IPS DF 4.7 (cell line): Measurements from ENCODE around the gene CDH23.

Source experiments
- DNase-seq: peaks from one replicate; pipeline ENCODE4 v3.0.0-alpha.2; 2013; ENCODE audit warnings: low spot score; ENCODE audit errors: extremely low read depth

CDH23 gene

DNA sequence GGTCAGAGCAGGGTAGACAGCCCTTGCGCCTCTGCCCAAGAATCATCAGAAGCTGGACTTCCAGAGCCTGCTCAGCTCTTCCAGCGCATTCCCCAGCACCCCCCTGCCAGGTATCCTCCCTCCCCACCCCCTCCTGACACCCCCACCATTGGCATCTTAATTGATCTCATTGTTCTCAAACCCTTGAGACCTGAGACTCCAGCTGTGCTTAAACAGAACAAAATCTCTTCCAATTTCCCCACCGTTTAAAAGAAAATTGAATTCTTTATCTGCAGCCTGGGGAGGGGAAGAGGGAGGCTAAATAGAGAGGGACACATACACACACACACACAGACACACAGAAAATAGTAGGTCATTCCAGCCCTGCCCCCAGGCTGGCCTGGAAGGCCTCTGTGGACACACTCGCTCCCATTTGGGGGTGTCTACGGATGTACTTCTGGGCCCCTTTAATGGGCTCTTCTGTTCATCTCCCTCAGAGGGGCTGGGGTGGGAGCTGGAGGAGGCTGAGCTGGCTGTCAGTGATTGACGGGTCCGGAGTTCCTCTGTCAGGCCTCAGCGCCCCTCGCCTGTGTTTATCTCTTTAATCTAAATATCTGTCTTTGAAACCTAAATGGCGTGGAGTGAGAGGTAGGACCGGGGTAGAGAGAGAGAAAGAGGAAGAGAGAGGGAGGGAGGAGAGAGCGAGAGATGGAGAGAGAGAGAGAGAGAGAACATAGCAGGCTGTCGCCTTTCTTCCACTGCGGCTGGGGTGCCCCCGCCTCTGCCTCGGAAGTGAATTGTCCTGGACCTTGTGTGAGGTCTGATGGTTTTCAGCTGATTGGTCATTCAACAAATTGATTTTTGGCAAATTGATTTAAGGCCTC, 261.1 kb downstream of the CDH23 start:
- peak; percentile 51 for DNase-seq

DNA sequence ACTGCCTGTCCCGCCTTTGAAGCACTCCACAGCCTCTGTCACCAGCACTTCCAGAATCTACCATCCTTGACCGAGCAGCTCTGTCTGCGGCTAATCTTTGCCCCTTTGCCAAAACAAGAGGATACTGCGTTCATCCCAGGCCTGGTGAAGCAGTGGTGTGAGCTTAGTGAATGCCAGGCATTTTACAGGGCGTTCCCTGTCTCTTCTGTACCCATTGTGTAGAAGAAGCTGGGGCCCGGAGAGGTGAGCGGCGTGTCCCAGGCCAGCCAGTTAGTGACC, 261.7 kb downstream of the CDH23 start:
- no peak for DNase-seq

DNA sequence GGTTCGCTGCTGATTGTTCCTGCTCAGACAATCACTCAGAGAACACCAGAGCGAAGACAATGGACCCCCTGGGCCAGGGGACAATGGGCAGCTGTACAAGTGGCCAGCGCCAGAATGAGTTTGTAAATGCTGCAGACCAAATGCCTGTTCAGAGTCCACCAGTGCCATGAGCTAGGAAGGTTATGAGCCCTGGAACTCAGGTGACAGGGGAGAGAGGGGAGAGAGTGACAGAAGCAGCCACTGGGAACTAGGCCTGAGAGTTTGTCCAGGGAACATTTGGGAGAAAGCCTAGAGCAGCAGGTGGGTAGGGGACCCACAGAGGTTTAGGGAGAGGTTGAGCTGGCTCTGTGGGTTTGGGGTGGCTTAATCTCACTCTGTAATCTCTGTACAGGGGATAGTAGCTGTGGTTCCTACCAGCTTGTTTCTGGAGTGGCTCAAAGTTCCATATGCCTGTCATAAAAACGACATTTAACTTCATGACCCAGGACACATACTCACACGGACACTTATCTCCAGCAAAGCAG, 262.5 kb downstream of the CDH23 start:
- DNase-seq, result no peak

DNA sequence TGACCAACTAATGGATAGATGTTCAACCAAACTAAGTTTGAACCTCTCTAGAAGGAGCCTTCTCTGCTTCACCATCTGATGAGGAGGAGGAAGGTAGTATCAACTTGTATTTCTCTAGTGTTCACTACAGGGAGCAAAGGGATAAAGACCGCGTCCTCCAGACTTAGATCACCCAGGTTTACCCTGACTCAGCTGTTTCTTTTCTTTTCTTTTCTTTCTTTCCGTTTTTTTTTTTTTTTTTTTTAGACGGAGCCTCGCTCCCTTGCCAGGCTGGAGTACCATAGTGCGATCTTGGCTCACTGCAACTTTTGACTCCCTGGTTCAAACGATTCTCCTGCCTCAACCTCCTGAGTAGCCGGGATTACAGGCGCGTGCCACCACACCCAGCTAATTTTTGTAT, 263.0 kb downstream of the CDH23 start:
- no peak for DNase-seq

DNA sequence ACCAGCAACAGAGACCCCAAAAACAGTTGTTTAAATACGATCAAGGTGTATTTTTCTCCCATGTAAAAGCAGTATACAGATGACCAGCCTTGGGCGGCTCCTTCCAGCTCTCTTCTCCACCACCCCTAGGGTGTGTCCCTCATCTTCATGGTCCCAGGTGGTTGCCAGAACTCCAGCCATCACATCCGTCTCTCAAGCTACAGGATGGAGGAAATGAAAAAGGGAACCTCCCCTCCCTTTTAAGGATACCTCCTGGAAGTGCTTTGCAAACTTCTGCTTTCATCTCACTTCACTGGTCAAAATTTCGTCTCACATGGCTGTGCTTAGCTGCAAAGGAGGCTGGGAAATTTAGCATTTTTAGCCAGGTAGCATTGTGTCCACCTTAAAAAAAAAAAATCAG, 263.6 kb downstream of the CDH23 start:
- DNase-seq, result no peak

DNA sequence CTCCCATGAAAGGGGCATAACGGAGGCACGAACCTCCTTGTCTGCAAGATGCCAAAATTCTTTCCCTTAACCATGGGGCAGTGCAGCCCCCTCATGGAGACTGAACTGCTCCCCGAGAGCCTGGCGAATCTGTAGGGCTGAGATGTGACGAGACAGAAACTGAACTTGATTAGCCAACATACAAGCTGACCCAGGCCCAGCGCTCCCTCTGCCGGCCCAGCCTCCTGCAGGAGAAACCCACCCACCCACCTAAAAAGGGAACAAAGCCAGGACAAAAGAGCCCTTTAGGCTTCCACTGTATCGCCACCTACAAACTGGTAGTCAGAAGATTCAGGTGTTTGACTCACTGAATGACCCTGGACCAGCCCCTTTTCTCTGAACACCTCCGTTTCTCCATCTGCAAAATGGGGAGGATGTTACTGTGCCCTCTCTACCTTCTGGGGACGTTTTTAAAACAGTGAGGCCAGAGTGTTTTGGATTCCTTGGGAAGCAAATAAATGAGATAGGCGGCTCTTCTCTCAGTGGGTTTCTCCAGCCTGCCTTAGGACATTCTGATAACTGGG, 264.4 kb downstream of the CDH23 start:
- no peak for DNase-seq

DNA sequence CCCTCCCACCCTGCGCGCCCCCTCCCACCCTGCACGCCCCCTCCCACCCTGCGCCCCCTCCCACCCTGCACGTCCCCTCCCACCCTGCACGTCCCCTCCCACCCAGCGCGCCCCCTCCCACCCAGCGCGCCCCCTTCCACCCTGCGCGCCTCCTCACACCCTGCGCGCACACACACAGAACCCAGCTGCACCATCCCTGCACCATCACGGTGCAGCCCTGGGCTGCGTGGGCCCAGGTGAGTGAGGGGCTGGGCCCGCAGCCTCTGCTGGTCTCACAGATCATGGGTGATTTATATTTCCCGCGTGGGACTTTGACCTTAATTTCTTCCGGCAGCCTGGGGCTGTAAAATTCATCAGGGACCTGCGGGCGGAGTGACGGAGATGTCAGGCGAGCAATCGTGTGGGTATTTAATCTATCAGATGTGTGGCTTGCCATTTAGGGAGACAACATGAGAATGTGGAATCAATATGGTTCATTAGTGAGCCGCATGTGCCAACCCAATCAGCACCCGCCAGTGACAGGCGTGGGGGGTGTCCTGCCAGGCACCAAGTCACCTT, 265.1 kb downstream of the CDH23 start:
- no peak for DNase-seq

DNA sequence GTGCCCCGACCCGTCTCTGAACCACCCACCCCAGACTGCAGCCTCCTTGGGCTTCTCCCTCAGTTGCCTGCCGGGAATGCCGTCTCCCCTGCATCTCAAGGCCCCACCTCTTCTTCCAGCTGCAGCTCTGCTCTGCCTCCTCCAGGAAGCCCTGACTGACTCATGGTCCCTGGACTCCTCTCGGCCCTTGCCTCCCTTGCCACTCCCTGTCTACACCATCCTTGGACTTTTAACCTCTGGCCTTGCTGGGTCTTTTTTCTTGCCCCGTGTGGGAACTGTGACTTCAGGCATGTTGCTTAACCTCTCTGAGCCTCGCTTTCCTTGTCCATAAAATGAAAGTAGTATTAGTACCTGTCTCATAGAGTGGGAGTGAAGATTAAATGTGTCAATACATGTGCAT, 266.6 kb downstream of the CDH23 start:
- DNase-seq, result no peak

DNA sequence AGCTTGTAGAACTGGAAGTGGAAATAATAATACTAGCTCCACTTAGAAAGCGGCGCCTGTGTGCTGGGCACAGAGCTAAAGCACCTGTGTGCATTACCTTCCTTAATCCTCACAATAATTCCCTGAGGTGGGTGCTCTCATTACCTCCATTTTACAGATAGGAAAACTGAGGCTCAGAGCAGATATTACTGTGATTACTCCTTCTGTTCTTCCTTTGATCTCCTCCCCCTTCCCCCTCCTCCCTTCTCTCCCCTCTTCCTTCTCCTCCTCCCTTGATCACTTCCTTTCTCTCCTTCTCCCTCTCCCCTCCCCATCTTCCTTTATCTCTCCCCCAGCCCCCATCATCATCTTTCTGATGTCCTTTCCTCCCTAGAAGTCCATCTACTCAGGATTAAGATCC, 267.9 kb downstream of the CDH23 start:
- no peak for DNase-seq

DNA sequence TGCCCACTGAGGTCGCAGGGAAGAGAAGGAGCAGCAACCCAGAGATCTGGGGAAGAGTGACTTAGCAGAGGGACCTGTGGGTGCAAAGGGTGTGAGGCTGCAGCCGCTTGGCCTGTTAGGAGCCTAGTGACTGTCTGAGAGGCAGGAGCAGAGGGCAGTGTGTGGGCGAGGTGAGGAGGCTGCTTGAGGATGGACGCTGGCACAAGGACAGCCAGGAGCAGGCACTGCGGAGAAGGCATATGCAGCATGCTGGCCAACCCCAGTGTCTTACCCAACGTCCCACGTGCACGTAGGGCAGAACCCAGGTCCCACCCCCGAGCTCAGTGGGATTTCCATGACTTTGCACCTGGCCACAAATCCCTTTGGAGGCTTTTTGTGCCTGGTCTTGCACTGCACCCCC, 268.7 kb downstream of the CDH23 start:
- no peak for DNase-seq

DNA sequence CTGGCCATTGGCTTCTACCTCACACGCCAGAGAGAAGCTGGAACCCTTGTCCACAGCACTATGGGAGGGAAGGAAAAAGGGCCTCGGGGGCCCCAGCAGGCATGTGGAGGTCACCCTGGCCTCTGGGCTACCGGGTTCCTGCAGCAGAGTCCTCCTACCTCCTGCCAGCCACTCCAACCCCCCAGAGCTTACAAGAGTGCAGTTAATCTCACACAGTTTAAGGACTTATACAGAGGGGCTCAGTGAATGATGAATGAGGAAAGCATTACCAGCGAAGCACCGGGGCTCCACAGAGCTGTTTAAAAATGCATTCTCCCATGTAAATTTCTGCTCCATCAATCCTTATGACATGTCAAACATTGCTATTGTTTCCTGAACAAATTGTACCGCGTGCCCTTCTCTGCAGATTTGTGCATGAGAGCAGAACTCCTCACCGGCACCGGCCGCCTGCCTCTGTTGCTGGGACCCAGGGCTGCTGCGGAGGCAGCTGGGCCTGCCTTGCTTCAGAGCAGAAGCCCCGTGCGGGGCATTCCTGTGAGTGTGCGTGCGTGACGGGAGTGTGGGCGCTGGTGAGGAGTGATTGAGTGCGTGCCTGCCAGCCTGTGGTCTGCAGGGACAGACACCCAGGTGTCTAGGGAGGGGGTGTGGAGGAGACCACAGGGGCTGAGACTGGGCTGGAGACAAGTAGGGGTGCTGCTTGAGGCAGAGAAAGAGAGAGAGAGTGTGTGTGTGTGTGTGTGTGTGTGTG, 270.1 kb downstream of the CDH23 start:
- DNase-seq, result no peak

DNA sequence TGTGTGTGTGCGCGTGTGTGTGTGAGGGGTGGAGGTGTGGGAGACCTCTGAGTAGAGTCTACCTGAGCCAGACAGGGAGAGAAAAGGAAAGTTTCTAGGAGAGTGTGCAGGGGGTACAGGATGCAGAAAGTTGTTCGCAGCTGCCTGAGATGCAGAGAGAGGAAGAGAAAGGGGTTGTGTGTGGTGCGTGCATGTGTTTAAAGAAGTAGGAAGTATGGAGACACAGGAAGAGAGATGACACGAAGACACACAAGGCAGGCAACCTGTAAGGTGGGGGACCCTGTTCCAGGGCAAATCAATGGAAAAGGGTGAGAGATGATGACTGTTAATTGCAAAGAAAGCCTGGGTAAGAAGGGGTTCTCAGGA, 270.6 kb downstream of the CDH23 start:
- no peak for DNase-seq

DNA sequence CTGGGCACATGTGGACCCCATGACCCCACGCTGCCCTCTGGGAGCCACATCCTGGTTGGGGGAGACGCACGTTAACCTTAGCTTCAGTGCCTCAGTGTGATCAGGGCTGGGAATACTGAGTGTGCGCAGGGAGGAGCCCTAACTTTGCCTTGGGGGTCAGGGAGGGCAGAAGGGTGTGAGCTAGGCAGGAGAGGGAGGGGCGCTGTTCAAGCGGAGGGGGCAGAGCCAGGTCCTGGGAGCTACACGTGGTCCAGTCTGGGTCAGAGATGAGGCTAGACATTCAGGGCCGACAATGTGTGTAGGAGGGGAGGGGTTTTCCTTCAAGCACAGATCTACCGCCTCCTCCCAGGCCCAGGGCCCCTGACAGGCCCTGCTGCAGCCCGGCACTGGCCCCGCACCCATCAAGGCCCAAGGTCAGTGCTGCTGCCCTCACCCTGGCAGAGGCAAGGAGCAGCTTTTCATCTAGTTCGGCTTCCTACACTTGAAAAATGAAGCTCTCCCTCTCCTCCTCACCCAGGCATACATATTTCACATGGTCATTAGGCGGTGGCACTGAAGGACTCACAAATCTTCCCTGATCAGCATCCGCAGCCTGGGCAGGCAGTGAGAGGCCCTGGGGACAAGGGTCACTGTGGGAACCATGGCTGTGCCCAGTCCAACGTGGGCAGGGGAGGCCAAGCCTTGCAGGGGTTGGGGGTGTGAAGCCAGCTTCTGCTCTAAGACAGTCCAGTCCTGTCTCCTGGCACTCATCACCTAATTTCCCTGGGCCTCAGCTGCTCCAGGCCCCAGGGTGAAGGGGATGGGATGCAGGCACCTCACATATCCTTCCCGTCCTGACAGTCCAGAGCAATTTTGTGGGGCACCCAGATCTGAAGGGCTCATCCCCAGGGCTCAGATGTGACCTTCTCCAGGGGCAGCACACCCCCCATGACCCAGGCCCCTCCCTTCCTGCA, 275.6 kb downstream of the CDH23 start:
- DNase-seq, result no peak

DNA sequence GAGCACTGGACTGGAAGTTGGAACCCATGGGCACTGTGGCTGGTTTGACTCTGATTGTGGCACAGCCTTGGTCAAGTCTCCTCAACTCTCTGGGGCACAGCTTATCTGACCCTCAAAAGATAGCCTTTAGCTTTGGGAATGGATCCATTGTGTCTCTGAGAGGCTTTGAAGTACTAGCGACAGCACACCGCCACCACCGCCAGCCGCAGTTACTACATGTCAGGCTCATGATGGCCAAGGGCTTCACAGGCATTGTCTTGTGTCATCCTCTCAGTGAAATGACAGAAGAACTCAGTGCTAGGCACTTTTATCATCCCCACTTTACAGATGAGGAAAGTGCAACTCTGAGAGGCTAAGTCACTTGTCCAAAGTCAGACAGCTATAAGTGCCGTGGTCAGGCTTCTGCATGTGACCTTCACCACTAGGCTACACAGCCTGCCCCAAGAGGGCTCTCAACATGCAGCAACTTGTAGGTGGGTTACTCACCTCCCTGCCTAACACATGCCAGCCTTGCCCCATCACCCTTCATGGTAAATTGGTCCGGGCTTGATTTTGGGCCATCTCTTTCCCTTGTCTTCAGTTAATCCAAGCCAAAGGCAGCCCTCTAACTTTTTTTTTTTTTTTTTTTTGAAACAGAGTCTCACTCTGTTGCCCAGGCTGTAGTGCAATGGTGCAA, 278.7 kb downstream of the CDH23 start:
- no peak for DNase-seq

DNA sequence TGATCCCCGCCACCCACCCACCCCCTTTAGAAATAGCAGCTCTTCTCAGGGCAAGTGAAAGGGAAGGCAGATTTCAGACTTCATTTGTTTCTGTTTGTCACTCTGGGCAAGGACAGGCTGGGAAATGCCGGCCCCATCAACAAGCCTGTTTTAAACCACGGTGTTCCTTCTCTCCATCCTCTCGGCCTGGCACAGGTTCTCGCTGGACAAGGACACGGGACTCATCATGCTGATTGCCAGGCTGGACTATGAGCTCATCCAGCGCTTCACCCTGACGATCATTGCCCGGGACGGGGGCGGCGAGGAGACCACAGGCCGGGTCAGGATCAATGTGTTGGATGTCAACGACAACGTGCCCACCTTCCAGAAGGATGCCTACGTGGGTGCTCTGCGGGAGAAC, 280.5 kb downstream of the CDH23 start:
- no peak for DNase-seq

DNA sequence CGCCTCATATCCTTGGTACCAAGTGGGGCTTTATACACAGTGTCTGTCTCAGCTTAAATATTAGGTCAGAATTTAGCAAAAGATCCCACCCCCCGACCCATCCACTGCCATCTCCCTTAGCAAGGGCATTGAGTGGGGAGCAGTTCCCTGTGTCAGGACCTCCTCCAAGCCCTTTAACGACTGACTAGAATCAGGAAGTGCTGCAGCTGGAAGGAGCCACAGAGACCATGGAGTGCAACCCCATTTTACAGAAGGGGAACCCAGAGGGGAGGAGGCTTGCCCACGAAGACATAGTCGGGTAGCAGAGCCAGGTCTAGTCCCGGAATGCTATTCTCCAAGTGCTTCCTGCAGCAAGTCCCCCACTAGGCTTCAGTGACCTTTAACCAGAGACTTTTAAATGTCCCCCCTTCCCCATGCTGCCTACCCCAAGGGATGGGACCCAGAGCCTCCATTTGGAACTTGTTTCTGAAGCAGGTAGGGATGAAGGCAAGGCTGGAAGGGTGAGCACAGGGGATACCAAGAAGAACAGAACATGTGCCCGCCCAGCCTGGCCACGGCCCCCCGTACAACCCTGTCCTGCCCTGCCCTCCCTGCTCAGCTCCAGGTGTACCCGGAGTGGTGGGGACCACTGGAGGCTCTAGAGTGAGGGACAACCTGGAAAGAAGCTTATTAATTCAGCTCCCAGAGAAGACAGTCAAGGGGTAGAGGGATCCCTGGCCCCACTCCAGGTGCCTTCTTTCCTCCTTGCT, 281.5 kb downstream of the CDH23 start:
- DNase-seq, result no peak

DNA sequence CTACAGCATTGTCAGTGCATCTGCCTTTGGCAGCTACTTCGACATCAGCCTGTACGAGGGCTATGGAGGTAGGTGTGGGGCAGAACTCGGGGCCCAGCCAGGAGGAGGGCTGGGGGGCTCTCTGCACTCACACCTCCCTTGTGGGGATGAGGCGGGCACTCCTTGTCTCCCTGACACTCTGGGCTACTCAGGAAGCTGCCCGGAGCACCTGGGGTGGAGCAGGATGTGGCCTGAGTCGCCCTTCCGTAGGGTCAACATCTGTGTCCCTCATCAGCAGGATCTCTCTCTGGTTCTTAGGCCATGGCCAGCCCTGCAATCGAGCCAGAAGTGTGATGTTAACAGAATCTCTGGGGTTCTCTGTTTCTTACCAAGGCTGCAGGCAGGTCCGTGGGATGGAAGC, 282.7 kb downstream of the CDH23 start:
- no peak for DNase-seq

DNA sequence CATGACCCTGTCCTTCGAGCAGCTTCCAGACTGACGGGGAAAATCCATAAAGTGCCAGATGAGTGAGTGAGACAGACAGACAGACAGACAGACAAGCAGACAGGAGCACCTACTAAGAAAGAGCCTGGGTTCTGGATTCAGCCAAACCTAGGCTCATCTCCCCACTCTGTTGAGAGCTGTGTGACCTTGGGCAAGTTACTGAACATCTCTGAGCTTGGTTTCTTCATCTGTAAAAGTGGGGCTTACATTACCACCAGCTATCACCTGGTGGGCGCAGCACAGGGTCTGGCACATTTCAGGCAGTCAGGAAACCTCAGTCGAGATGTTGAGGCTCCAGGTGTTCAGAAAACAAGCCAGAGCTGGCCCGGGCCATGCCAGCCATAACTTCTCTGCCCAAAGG, 285.3 kb downstream of the CDH23 start:
- no peak for DNase-seq

DNA sequence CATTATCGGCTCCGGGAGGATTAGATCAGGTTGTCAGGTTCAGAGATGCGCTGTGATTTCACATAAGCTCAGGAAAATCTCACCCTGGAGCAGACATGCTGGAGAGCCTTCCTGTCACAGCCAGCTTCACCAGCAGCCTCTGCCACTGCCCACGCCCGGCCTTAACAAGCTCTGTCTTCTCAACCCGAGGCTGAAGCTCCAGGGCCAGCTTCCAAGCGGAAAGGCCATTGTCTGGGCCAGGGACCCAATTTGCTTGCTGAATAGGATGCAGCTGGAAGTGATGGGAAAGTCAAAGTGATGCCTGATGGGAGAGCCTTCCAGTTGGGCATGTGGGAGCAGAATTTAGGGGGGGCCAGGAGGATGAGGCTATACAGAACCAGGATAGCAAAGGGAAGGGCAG, 286.6 kb downstream of the CDH23 start:
- no peak for DNase-seq
